K562 (cell line): Measurements from ENCODE around the gene DLX2.

Experiments used
- BRCA1 ChIP-seq, 2 experiments: fragments of 450-650 bp in 1 of 2; sonication (generic) in 1 of 2; formaldehyde crosslinking in 1 of 2; IDR thresholded peaks; 2 replicates each; pipeline versions ENCODE4 v1.5.0 to v1.6.1; 2017 to 2020; ENCODE audit warnings: mild to moderate bottlenecking in 1 of 2, missing genetic modification reagents in 1 of 2
- CREB1 ChIP-seq, 2 experiments: sonication (generic) in 1 of 2; formaldehyde crosslinking in 1 of 2; IDR thresholded peaks; 2 replicates each; pipeline versions ENCODE4 v1.6.1 to v1.8.0; 2012 to 2022; ENCODE audit warnings: inconsistent platforms in 1 of 2, mild to moderate bottlenecking in 1 of 2, missing genetic modification reagents in 1 of 2, moderate library complexity in 1 of 2
- DPF2 ChIP-seq: fragments of 450-650 bp; IDR thresholded peaks from 2 replicates; pipeline ENCODE4 v1.6.1; 2016
- HNRNPL ChIP-seq: fragments of 200-400 bp; formaldehyde crosslinking; IDR thresholded peaks from 2 replicates; pipeline ENCODE4 v1.6.1; 2017; ENCODE audit warnings: low read depth, mild to moderate bottlenecking, low read length
- KDM1A ChIP-seq, 2 experiments: fragments of 450-650 bp; IDR thresholded peaks; 2 replicates each; pipeline ENCODE4 v1.6.1; 2016; ENCODE audit warnings: mild to moderate bottlenecking in 2 of 2
- KDM4B ChIP-seq, 2 experiments: fragments of 450-650 bp in 1 of 2; sonication (generic) in 1 of 2; IDR thresholded peaks; 2 replicates each; pipeline ENCODE4 v1.6.1; 2016 to 2017; ENCODE audit warnings: borderline replicate concordance in 2 of 2, antibody characterized with exemption in 1 of 2, low read depth in 1 of 2, mild to moderate bottlenecking in 1 of 2
- PHF8 ChIP-seq: fragments of 200-600 bp; sonication (generic); IDR thresholded peaks from 2 replicates; pipeline ENCODE4 v1.6.1; 2012; ENCODE audit warnings: mixed run types, mild to moderate bottlenecking, inconsistent platforms, low read length, moderate library complexity, borderline replicate concordance
- POLR2A ChIP-seq: fragments of 450-650 bp; conservative IDR thresholded peaks from 2 replicates; pipeline ENCODE4 v1.6.1; 2016
- RFX5 ChIP-seq: IDR thresholded peaks from 2 replicates; pipeline ENCODE4 v1.6.1; 2011; ENCODE audit warnings: low read depth, mild to moderate bottlenecking, improper control_type of control experiment, low read length
- SIN3A ChIP-seq, 2 experiments: fragments of 150-350 bp in 1 of 2; IDR thresholded peaks; 2 replicates each; pipeline ENCODE4 v1.6.1; 2011 to 2016; ENCODE audit warnings: borderline replicate concordance in 2 of 2, low read depth in 2 of 2, low read length in 2 of 2, mild to moderate bottlenecking in 2 of 2, moderate library complexity in 2 of 2; ENCODE audit not compliant: control insufficient read depth in 1 of 2
- TF ChIP-seq, protein P1 (sequence below): fragments of 250-450 bp; sonication (Bioruptor Pico); IDR thresholded peaks from 2 replicates; pipeline ENCODE4 v1.8.0; 2021; ENCODE audit warnings: moderate library complexity, mild to moderate bottlenecking, inconsistent platforms
- TF ChIP-seq, protein P2 (sequence below), 2 experiments: fragments of 450-650 bp in 1 of 2; IDR thresholded peaks; 2 replicates each; pipeline ENCODE4 v1.6.1; 2011 to 2017; ENCODE audit warnings: low read depth in 2 of 2, antibody characterized with exemption in 1 of 2, borderline replicate concordance in 1 of 2, low read length in 1 of 2, mild to moderate bottlenecking in 1 of 2, mixed read lengths in 1 of 2; ENCODE audit not compliant: control insufficient read depth in 1 of 2
- TF ChIP-seq, protein P3 (sequence below): fragments of 450-650 bp; IDR thresholded peaks from 2 replicates; pipeline ENCODE4 v1.6.1; 2016; ENCODE audit warnings: missing biosample characterization, missing genetic modification characterization

DNA sequence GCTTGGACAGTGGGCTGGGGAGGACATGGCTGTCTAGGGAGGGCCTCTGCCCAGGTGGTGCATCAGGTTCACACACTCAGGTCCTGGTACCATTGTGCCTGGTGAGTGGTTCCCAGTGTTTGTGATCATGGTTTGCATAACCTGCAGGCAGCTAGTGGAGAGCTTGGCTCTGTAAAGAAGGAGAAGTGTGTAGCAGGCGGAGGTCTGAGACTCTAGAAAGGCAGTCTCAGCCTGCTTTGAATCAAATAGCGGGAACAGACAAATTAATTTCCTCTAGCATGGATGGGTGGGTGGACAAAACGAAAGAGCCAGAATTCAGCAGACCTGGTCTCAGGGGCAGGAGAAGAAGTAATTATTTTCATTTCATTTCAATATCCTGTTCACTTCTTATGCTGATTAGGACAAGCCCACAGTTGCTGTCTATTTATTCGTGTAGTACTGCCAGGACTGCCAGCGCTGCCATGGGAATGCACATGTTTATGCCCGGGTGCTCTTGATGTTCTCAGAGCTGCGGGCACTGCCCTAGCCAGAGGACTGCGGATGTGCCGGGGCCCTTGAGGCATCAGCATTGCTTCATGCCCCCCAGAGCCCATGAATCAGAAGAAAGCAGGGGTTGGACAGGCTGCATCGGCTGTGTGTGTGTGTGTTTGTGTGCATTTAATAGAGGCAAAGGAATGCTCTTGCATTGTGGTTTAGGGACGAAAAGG lies 45.4 kb upstream of the DLX2 start:
- TF ChIP-seq DPF2 (no peak), BRCA1 (IDR thresholded peaks at IDR 0.05) (no peak), BRCA1 (CRISPR knock-in tag; IDR thresholded peaks at IDR 0.05) (no peak), KDM1A (IDR thresholded peaks at IDR 0.05) (no peak), CREB1 (IDR thresholded peaks at IDR 0.05) (no peak), CREB1 (CRISPR knock-in tag; IDR thresholded peaks at IDR 0.05) (no peak), SIN3A (IDR thresholded peaks at IDR 0.05; ENCODE audit: borderline replicate concordance in 2 of 2, control insufficient read depth in 1 of 2, low read depth in 2 of 2, low read length in 2 of 2) (no peak), POLR2A (no peak), KDM4B (IDR thresholded peaks at IDR 0.05; ENCODE audit: borderline replicate concordance in 2 of 2, low read depth in 1 of 2) (no peak), HNRNPL (no peak), RFX5 (no peak), PHF8 (no peak)
- TF ChIP-seq, protein P1, sequence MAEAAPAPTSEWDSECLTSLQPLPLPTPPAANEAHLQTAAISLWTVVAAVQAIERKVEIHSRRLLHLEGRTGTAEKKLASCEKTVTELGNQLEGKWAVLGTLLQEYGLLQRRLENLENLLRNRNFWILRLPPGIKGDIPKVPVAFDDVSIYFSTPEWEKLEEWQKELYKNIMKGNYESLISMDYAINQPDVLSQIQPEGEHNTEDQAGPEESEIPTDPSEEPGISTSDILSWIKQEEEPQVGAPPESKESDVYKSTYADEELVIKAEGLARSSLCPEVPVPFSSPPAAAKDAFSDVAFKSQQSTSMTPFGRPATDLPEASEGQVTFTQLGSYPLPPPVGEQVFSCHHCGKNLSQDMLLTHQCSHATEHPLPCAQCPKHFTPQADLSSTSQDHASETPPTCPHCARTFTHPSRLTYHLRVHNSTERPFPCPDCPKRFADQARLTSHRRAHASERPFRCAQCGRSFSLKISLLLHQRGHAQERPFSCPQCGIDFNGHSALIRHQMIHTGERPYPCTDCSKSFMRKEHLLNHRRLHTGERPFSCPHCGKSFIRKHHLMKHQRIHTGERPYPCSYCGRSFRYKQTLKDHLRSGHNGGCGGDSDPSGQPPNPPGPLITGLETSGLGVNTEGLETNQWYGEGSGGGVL (CRISPR knock-in tag), result no peak
- TF ChIP-seq, protein P2, sequence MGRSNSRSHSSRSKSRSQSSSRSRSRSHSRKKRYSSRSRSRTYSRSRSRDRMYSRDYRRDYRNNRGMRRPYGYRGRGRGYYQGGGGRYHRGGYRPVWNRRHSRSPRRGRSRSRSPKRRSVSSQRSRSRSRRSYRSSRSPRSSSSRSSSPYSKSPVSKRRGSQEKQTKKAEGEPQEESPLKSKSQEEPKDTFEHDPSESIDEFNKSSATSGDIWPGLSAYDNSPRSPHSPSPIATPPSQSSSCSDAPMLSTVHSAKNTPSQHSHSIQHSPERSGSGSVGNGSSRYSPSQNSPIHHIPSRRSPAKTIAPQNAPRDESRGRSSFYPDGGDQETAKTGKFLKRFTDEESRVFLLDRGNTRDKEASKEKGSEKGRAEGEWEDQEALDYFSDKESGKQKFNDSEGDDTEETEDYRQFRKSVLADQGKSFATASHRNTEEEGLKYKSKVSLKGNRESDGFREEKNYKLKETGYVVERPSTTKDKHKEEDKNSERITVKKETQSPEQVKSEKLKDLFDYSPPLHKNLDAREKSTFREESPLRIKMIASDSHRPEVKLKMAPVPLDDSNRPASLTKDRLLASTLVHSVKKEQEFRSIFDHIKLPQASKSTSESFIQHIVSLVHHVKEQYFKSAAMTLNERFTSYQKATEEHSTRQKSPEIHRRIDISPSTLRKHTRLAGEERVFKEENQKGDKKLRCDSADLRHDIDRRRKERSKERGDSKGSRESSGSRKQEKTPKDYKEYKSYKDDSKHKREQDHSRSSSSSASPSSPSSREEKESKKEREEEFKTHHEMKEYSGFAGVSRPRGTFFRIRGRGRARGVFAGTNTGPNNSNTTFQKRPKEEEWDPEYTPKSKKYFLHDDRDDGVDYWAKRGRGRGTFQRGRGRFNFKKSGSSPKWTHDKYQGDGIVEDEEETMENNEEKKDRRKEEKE (IDR thresholded peaks at IDR 0.05; ENCODE audit: borderline replicate concordance in 1 of 2, control insufficient read depth in 1 of 2, low read depth in 2 of 2, low read length in 1 of 2), result no peak
- TF ChIP-seq, protein P3, sequence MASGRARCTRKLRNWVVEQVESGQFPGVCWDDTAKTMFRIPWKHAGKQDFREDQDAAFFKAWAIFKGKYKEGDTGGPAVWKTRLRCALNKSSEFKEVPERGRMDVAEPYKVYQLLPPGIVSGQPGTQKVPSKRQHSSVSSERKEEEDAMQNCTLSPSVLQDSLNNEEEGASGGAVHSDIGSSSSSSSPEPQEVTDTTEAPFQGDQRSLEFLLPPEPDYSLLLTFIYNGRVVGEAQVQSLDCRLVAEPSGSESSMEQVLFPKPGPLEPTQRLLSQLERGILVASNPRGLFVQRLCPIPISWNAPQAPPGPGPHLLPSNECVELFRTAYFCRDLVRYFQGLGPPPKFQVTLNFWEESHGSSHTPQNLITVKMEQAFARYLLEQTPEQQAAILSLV (tag), result no peak
